Astrocyte (in vitro differentiated cells and primary cell): Measurements from ENCODE around the gene CTSE.

Experiments used
- CTCF ChIP-seq: IDR thresholded peaks from 2 replicates; pipeline ENCODE4 v1.5.1; 2011; ENCODE audit warnings: low read depth, mild to moderate bottlenecking, inconsistent platforms, low read length, moderate library complexity; ENCODE audit not compliant: insufficient read depth
- EZH2 ChIP-seq: IDR thresholded peaks from 2 replicates; pipeline ENCODE4 v1.6.1; 2012; ENCODE audit warnings: mild to moderate bottlenecking, low read length, inconsistent platforms; ENCODE audit not compliant: insufficient read depth

DNA sequence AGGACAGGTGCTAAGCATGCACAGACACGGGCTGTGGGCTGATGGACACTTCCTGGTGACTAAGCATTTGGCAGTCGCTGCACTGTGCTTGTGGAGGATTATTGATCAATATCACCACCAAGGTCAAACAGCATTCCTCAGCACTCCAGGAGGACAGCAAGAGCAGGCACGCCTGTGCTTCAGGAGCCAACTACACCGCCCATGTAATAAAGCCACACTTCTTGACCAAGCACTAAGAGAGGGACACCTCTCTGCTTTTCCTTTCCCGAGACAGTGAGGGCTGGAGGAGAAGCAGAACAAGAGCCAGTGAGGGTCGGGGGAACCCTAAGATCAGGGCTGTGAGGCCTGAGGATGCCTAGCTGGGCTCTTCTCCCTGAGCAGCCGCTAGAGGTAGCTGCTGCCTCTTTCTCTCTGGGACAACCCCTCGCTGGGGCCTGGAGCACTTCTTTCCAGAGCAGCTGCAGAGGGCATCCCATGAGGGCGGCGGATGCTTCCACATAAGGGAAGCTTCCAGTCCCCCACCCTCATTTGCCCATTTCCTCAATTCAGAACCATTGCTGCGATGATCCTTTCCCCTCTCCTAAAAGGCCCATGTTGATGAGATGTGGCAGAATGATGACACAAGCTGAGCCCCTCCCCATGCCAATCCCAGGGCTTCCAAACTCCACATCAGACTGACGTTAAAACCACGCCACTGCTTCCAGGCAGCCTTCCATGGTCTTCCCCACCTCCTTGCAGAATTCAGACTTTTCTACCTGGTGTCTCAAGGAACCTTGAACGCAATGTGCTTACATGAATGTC is 39.6 kb downstream of the CTSE start:
- peak; percentile 75 for TF ChIP-seq CTCF
- TF ChIP-seq EZH2 = no peak
